Skeletal muscle satellite cell (primary cell): Measurements from ENCODE around the gene DHRS9.
A peak's percentile ranks its signal among the peaks of the same experiment; 100 is the strongest.

Experiments
- H3K27me3 ChIP-seq: 2 replicates; pipeline ENCODE4 v1.7.0; 2013; ENCODE audit warnings: low read length; ENCODE audit not compliant: control insufficient read depth, insufficient read depth
- H3K36me3 ChIP-seq: 2 replicates; pipeline ENCODE4 v1.7.0; 2013; ENCODE audit warnings: mild to moderate bottlenecking, control low read depth, low read length; ENCODE audit not compliant: insufficient read depth
- H3K4me1 ChIP-seq: 2 replicates; pipeline ENCODE4 v1.7.0; 2013; ENCODE audit warnings: low read length; ENCODE audit not compliant: control insufficient read depth, insufficient read depth
- H3K4me2 ChIP-seq: 2 replicates; pipeline ENCODE4 v1.7.0; 2013; ENCODE audit warnings: mild to moderate bottlenecking, low read length
- H3K4me3 ChIP-seq: 2 replicates; pipeline ENCODE4 v1.7.0; 2013; ENCODE audit warnings: low read length
- H3K9ac ChIP-seq: 2 replicates; pipeline ENCODE4 v1.7.0; 2013; ENCODE audit warnings: mild to moderate bottlenecking, low read depth, low read length, moderate library complexity
- H3K9me3 ChIP-seq: replicated peaks from 2 replicates; pipeline ENCODE4 v1.7.0; 2013; ENCODE audit warnings: mild to moderate bottlenecking, control low read depth, low read length

The DHRS9 gene

GRCh38 chr2:169106563-169107545 is 37.5 kb downstream of the DHRS9 start:
- Histone ChIP-seq H3K9ac (no peak overlapping the region), H3K9me3 (no peaks in the 10 kb centered on the region), H3K4me2 (no peak overlapping the region), H3K36me3 (no peaks in the 10 kb centered on the region), H3K27me3 (peaks cover 8% of the 10 kb centered on the region), H3K4me3 (no peak overlapping the region), H3K4me1 (no peaks in the 10 kb centered on the region)

DNA sequence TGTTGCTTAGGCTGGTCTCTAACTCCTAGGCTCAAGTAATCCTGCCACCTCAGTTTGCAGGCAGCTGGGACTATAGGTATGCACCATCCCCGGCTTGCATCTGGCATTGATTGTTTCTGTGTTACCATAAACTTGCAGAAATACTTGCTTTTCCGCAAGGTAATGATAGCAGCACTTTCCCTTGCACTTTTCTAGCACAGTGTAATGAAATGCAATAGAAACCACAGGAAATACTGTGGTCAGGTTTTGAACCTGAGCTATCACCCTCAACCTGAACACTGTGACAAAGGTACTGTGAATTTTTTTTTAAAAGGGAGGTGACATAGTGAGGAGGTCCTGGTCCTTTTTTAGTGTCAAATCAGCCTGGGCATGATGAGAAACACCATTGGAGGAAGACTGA is 38.3 kb downstream of the DHRS9 start:
- Histone ChIP-seq H3K9me3 (no peaks in the 10 kb centered on the region), H3K4me1 (no peaks in the 10 kb centered on the region), H3K4me2 (no peak overlapping the region), H3K4me3 (no peak overlapping the region), H3K27me3 (peaks cover 6% of the 10 kb centered on the region), H3K9ac (no peak overlapping the region), H3K36me3 (no peaks in the 10 kb centered on the region)

- no peaks in the 10 kb centered on the region for H3K36me3 ChIP-seq
- H3K4me3 ChIP-seq: no peak overlapping the region
- no peak overlapping the region for H3K4me2 ChIP-seq
- H3K9ac ChIP-seq: no peak overlapping the region
- H3K27me3 ChIP-seq: peaks cover 3% of the 10 kb centered on the region
- no peaks in the 10 kb centered on the region for H3K9me3 ChIP-seq
- H3K4me1 ChIP-seq: no peaks in the 10 kb centered on the region
Observed at GRCh38 chr2:169108099-169108884, 38.9 kb downstream of the DHRS9 start.

- peak overlapping the region; percentile 58 for H3K4me2 ChIP-seq
- H3K4me3 ChIP-seq: peak overlapping the region; percentile 28
- no peaks in the 10 kb centered on the region for H3K9me3 ChIP-seq
- no peaks in the 10 kb centered on the region for H3K4me1 ChIP-seq
- H3K27me3 ChIP-seq: peaks cover 3% of the 10 kb centered on the region
- no peak overlapping the region for H3K9ac ChIP-seq
- no peaks in the 10 kb centered on the region for H3K36me3 ChIP-seq
Observed at GRCh38 chr2:169109502-169110409, 40.4 kb downstream of the DHRS9 start.

- Histone ChIP-seq H3K4me3 (no peak overlapping the region), H3K4me1 (no peaks in the 10 kb centered on the region), H3K9me3 (no peaks in the 10 kb centered on the region), H3K36me3 (no peaks in the 10 kb centered on the region), H3K27me3 (peaks cover 3% of the 10 kb centered on the region), H3K9ac (no peak overlapping the region), H3K4me2 (no peak overlapping the region)
Observed at GRCh38 chr2:169110419-169110818, 41.1 kb downstream of the DHRS9 start.

DNA sequence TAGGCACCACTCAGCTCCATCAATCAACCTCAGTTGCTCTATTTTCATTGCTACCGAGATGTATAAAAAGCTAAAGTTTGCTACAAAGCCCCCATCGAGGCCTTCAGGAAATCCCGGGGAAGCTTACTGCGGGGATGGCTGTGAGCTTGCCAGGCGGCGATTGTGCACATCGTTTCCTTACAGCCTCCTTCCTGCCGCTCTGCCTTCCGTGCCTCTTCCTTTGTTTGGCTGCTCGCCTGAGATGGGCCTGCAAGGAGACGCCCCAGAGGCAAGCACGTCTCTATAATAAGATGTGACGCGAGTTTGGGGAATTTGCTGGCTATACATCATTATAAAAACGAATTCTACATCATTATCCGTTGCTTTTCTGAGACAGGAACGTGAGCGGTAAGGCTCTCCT is 41.6 kb downstream of the DHRS9 start:
- H3K27me3 ChIP-seq: peaks cover 3% of the 10 kb centered on the region

GRCh38 chr2:169112841-169113240 is 43.5 kb downstream of the DHRS9 start:
- Histone ChIP-seq H3K36me3 (no peaks in the 10 kb centered on the region), H3K27me3 (peaks cover 9% of the 10 kb centered on the region), H3K9ac (no peak overlapping the region), H3K9me3 (no peaks in the 10 kb centered on the region), H3K4me3 (no peak overlapping the region), H3K4me1 (no peaks in the 10 kb centered on the region), H3K4me2 (no peak overlapping the region)

More for the DNA sequence above, 41.6 kb downstream of the DHRS9 start:
- no peak overlapping the region for H3K9ac ChIP-seq
- no peak overlapping the region for H3K4me2 ChIP-seq
- no peaks in the 10 kb centered on the region for H3K9me3 ChIP-seq
- H3K4me1 ChIP-seq: no peaks in the 10 kb centered on the region
- H3K4me3 ChIP-seq: no peak overlapping the region
- H3K36me3 ChIP-seq: no peaks in the 10 kb centered on the region

DNA sequence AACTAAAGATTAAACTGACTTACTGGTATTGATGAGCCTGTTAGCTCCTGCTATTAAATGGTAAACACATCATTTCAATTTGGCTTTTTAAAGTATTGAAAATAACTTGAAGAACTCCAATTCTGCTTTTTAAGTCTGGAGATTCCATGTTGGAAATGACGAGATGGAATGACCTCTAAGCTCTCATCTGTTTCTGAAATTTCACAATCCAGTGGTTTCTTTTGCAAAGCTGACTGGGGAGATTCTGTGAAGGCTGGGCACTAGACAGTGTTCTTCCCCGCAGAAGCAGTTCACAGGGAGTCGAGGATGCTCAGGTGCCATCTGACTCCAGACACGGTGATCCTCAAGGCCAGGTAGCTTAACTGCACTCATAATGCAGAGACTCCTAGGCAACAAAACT is 44.7 kb downstream of the DHRS9 start:
- Histone ChIP-seq H3K4me3 (no peak overlapping the region), H3K4me2 (no peak overlapping the region), H3K9ac (no peak overlapping the region), H3K9me3 (no peaks in the 10 kb centered on the region), H3K36me3 (no peaks in the 10 kb centered on the region), H3K27me3 (peaks cover 9% of the 10 kb centered on the region), H3K4me1 (no peaks in the 10 kb centered on the region)

DNA sequence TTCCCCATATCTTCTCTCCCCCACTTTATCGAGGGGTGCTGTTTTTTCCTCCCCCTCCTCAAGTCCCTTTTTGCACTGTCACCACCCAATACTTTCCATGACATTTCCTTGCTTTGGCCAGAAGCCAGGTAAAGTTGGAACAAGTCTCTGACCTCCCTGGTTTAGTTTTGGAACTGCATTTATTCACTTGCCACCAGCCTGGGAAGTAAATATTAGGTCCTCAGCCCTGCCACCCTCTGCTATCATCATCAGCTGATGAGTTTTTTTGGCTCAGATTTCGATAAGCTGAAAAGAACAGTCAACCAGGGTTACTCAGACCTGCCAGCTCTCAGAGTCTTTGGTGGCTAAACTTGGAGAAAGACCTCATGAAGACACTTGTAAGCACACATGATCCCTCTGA is 47.0 kb downstream of the DHRS9 start:
- H3K9me3 ChIP-seq: no peaks in the 10 kb centered on the region
- H3K9ac ChIP-seq: no peak overlapping the region
- H3K36me3 ChIP-seq: no peaks in the 10 kb centered on the region
- H3K4me3 ChIP-seq: no peak overlapping the region
- no peak overlapping the region for H3K4me2 ChIP-seq
- H3K27me3 ChIP-seq: peaks cover 6% of the 10 kb centered on the region
- no peaks in the 10 kb centered on the region for H3K4me1 ChIP-seq

DNA sequence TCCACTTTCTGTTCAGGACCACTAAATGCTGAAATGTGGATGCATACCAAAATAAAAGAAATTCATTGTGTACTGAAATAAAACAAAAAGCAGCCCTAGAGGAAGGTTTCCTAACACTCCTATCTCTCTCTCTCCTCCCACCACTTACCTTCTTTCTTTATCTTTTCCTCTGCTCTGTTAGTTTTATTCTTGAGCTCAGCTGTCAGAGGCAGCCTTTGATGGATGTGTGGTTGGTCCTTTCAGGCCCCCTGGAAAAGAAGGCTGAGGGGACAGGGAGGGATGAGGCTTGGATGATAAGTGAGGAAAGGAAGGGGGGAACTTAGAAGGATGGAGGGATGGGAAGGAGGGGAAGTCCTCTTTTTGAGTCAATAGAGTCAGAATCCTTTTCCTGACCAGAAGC is 47.6 kb downstream of the DHRS9 start:
- Histone ChIP-seq H3K36me3 (no peaks in the 10 kb centered on the region), H3K4me3 (no peak overlapping the region), H3K9ac (no peak overlapping the region), H3K9me3 (no peaks in the 10 kb centered on the region), H3K4me2 (no peak overlapping the region), H3K4me1 (no peaks in the 10 kb centered on the region), H3K27me3 (peaks cover 6% of the 10 kb centered on the region)

- H3K9me3 ChIP-seq: no peaks in the 10 kb centered on the region
- no peak overlapping the region for H3K4me3 ChIP-seq
- H3K9ac ChIP-seq: no peak overlapping the region
- H3K36me3 ChIP-seq: no peaks in the 10 kb centered on the region
- H3K4me1 ChIP-seq: no peaks in the 10 kb centered on the region
- peaks cover 6% of the 10 kb centered on the region for H3K27me3 ChIP-seq
- no peak overlapping the region for H3K4me2 ChIP-seq
Observed at GRCh38 chr2:169118060-169118459, 48.7 kb downstream of the DHRS9 start.
